Prostate gland (tissue), 2 donors: Measurements from ENCODE around the gene TMEM100. TPM values are rescaled to one million over a fixed set of nuclear protein-coding genes. Genes with fewer than 3 reads are reported as not detected.
"Not testable (repeated sequence)": the region's sequence is repeated elsewhere in the genome, so short reads cannot be mapped to it uniquely, and the experiment has no call there.

Experiments used
- DNase-seq: peaks from one replicate; pipeline ENCODE4 v3.0.0-alpha.2; 2019; ENCODE audit warnings: low spot score
- H3K27ac ChIP-seq, 2 donors: fragments of 200-600 bp; sonication (generic); 2 replicates each; pipeline ENCODE4 v1.5.1; 2017 to 2019
- H3K27me3 ChIP-seq: fragments of 200-600 bp; sonication (generic); replicated peaks from 2 replicates; pipeline ENCODE4 v1.5.1; 2019; ENCODE audit not compliant: insufficient read depth
- H3K36me3 ChIP-seq, 2 donors: fragments of 200-600 bp; sonication (generic); 1 replicate in 1 of 2; 2 replicates in 1 of 2; pipeline versions ENCODE4 v1.5.1 to v1.8.1; 2017 to 2019
- H3K4me1 ChIP-seq: fragments of 200-600 bp; sonication (generic); replicated peaks from 2 replicates; pipeline ENCODE4 v1.5.1; 2019
- H3K4me3 ChIP-seq, 2 donors: fragments of 200-600 bp; sonication (generic); 2 replicates each; pipeline ENCODE4 v1.5.1; 2017 to 2019
- H3K9me3 ChIP-seq: fragments of 200-600 bp; sonication (generic); 2 replicates; pipeline ENCODE4 v1.5.1; 2017
- CTCF ChIP-seq, 4 experiments: fragments of 200-600 bp in 2 of 4; fragments of 450-650 bp in 2 of 4; sonication (generic) in 2 of 4; IDR thresholded peaks; 1 replicate in 3 of 4; 2 replicates in 1 of 4; pipeline ENCODE4 v1.5.1; 2016 to 2019; ENCODE audit warnings: antibody characterized with exemption in 4 of 4, mild to moderate bottlenecking in 2 of 4, moderate library complexity in 2 of 4
- POLR2A ChIP-seq: fragments of 450-650 bp; IDR thresholded peaks from one replicate; pipeline ENCODE4 v1.6.1; 2016; ENCODE audit warnings: antibody characterized with exemption, mild to moderate bottlenecking
- POLR2AphosphoS5 ChIP-seq: sonication (generic); formaldehyde crosslinking; IDR thresholded peaks from one replicate; pipeline ENCODE4 v1.6.1; 2017; ENCODE audit warnings: antibody characterized with exemption
- WGBS: methylation state at CpG from one replicate; pipeline ENCODE4 v1.1.5; 2018; 5-methylcytosine and 5-hydroxymethylcytosine counted together
- intact Hi-C: fragments of 100-400 bp; cut with DNase I; formaldehyde crosslinking; loops from one replicate; pipeline ENCODE4 v1.14.2; 2022
- total RNA-seq, 2 donors: library from RNA; depleted of rRNA; stranded (reverse); fragments of >200 nt; gene quantifications; one replicate each; pipeline ENCODE4 v1.1.0, GENCODE V29; 2016

Gene TMEM100
- total RNA-seq, 2 donors from 2014 or later, result 1.2 to 3.2 TPM

- no peak for DNase-seq
- Histone ChIP-seq H3K4me3 (no peak overlapping the region), H3K27ac (no peak overlapping the region), H3K9me3 (no peaks in the 10 kb centered on the region), H3K27me3 (no peaks in the 10 kb centered on the region), H3K36me3 (no peaks in the 10 kb centered on the region), H3K4me1 (no peaks in the 10 kb centered on the region)
- intact Hi-C loops, result no loop called here
- 88% methylated on average over 3 of the region's 3 CpGs for WGBS
- TF ChIP-seq CTCF (IDR thresholded peaks at IDR 0.05) (no peak), POLR2AphosphoS5 (no peak), POLR2A (no peak)
Measured at GRCh38 chr17:55672585-55673501, 49.8 kb downstream of the TMEM100 start.

- H3K27ac ChIP-seq, H3K4me3 ChIP-seq, DNase-seq, H3K4me1 ChIP-seq, H3K27me3 ChIP-seq, H3K36me3 ChIP-seq, H3K9me3 ChIP-seq, intact Hi-C loops: not testable (repeated sequence)
Measured at GRCh38 chr17:55672010-55672409, 50.7 kb downstream of the TMEM100 start.

Other genes starting within 250 kb of the TMEM100 start
- not detected for gene SMIM36, start 211.4 kb downstream of the TMEM100 start, total RNA-seq
- 10 to 100 TPM; 14.7 to 21.9 TPM for gene PCTP, start 28.2 kb upstream of the TMEM100 start, total RNA-seq